Measurements from ENCODE around the gene ADARB2. TPM values are rescaled to one million over a fixed set of nuclear protein-coding genes. Genes with fewer than 3 reads are reported as not detected.

The ADARB2 gene
- total and polyA plus RNA-seq, 10 of the 15 experiments (the other 5 are each of a cell fraction or from before 2014, with no cell fraction given): 0.02 to 4.1 (median 0.76) TPM

GRCh38 chr10:1270490-1270889 is 466.8 kb downstream of the ADARB2 start:
- intact Hi-C loops (cut with micrococcal nuclease; ENCODE audit: unreplicated experiment): no loop called here
- Histone ChIP-seq H3K79me2 (ENCODE audit: control insufficient read depth, insufficient read depth, low read length) (no peaks in the 10 kb centered on the region), H2AFZ (ENCODE audit: control insufficient read depth, low read depth, low read length) (no peak overlapping the region), H3K27me3 (replicated peaks in 1 of 2; ENCODE audit: control insufficient read depth in 2 of 2, insufficient read depth in 2 of 2, low read length in 1 of 2) (no peaks in the 10 kb centered on the region), H3K4me2 (ENCODE audit: control insufficient read depth, insufficient read depth) (no peak overlapping the region), H4K20me1 (ENCODE audit: control insufficient read depth, insufficient read depth) (no peaks in the 10 kb centered on the region), H3K4me3 (no peak overlapping the region), H3K9ac (ENCODE audit: control insufficient read depth, insufficient read depth, low read length) (no peak overlapping the region), H3K4me1 (ENCODE audit: control insufficient read depth, insufficient read depth, low read length) (no peaks in the 10 kb centered on the region), H3K27ac (ENCODE audit: control insufficient read depth, insufficient read depth) (no peak overlapping the region), H3K9me3 (replicated peaks; ENCODE audit: control insufficient read depth, insufficient read depth, low read length) (no peaks in the 10 kb centered on the region), H3K36me3 (ENCODE audit: control insufficient read depth in 2 of 2, insufficient read depth in 2 of 2, low read length in 1 of 2) (no peaks in the 10 kb centered on the region)
- TF ChIP-seq, protein P1, sequence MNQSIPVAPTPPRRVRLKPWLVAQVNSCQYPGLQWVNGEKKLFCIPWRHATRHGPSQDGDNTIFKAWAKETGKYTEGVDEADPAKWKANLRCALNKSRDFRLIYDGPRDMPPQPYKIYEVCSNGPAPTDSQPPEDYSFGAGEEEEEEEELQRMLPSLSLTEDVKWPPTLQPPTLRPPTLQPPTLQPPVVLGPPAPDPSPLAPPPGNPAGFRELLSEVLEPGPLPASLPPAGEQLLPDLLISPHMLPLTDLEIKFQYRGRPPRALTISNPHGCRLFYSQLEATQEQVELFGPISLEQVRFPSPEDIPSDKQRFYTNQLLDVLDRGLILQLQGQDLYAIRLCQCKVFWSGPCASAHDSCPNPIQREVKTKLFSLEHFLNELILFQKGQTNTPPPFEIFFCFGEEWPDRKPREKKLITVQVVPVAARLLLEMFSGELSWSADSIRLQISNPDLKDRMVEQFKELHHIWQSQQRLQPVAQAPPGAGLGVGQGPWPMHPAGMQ (IDR thresholded peaks at IDR 0.05; ENCODE audit: borderline replicate concordance): no peak
- no peak for TF ChIP-seq CREM (IDR thresholded peaks at IDR 0.05; ENCODE audit: low read depth)
- no peak for TF ChIP-seq IKZF2 (IDR thresholded peaks at IDR 0.05)
- TF ChIP-seq SPI1 (IDR thresholded peaks at IDR 0.05; ENCODE audit: borderline replicate concordance, insufficient read depth, low read depth, low read length): no peak
- no peak for TF ChIP-seq FOXM1 (IDR thresholded peaks at IDR 0.05; ENCODE audit: low read depth, low read length)
- FAIRE-seq (no peak), DNase-seq (ENCODE audit: low read depth, low spot score) (no peak), ATAC-seq (no peak)
- ChIA-PET RAD21 (ENCODE audit: unreplicated experiment) (no interaction called here), POLR2A (no interaction called here), CTCF (no interaction called here), SMC1A (ENCODE audit: uncharacterized antibody, unreplicated experiment) (no interaction called here)
- in situ Hi-C loops (cut with MboI): no loop called here
- no TSS peak for BruUV-seq (replicated peaks)
- WGBS (ENCODE audit: insufficient coverage, insufficient replicate concordance, low lambda C conversion rate, missing lambda C conversion rate): 8% methylated on average over 9 of the region's 9 CpGs

DNA sequence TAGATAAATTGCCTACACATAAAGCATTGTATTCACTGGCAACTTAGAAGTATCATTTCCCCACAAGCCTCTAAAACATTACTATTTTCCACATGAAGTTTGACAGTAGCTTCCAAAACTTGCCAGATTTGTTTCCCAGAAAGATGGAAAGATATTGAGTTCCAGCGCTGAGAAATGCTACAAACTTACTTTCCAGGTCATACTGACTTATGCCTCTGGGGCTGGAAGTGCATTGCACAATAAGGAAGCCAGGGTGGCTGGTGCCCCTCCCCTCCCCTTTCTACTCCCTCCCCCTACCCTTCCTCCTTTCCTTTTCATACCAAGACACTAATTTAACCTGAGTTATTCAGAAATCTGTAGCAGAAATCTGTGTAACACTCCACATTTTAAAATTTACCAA is 468.5 kb downstream of the ADARB2 start:
- H3K36me3 ChIP-seq (ENCODE audit: control insufficient read depth in 2 of 2, insufficient read depth in 2 of 2, low read length in 1 of 2): no peaks in the 10 kb centered on the region
- intact Hi-C loops (cut with micrococcal nuclease; ENCODE audit: unreplicated experiment): no loop called here
- H3K27ac ChIP-seq (ENCODE audit: control insufficient read depth, insufficient read depth): no peak overlapping the region
- H4K20me1 ChIP-seq (ENCODE audit: control insufficient read depth, insufficient read depth): no peaks in the 10 kb centered on the region
- H3K4me1 ChIP-seq (ENCODE audit: control insufficient read depth, insufficient read depth, low read length): no peaks in the 10 kb centered on the region
- ChIA-PET CTCF (no interaction called here), RAD21 (ENCODE audit: unreplicated experiment) (no interaction called here), POLR2A (no interaction called here), SMC1A (ENCODE audit: uncharacterized antibody, unreplicated experiment) (no interaction called here)
- in situ Hi-C loops (cut with MboI): no loop called here
- H3K4me2 ChIP-seq (ENCODE audit: control insufficient read depth, insufficient read depth): no peak overlapping the region
- no peak overlapping the region for H3K4me3 ChIP-seq
- no peaks in the 10 kb centered on the region for H3K27me3 ChIP-seq (replicated peaks in 1 of 2; ENCODE audit: control insufficient read depth in 2 of 2, insufficient read depth in 2 of 2, low read length in 1 of 2)
- no peak for DNase-seq (ENCODE audit: low read depth, low spot score)
- no peaks in the 10 kb centered on the region for H3K79me2 ChIP-seq (ENCODE audit: control insufficient read depth, insufficient read depth, low read length)
- no TSS peak for BruUV-seq (replicated peaks)
- ATAC-seq: no peak
- H3K9me3 ChIP-seq (replicated peaks; ENCODE audit: control insufficient read depth, insufficient read depth, low read length): no peaks in the 10 kb centered on the region
- no peak for FAIRE-seq
- H2AFZ ChIP-seq (ENCODE audit: control insufficient read depth, low read depth, low read length): no peak overlapping the region
- WGBS (ENCODE audit: insufficient coverage, insufficient replicate concordance, low lambda C conversion rate, missing lambda C conversion rate): 0% methylated on average over 1 of the region's 1 CpG
- TF ChIP-seq CHD2 (IDR thresholded peaks at IDR 0.05; ENCODE audit: borderline replicate concordance, low read depth, low read length) (no peak), YBX1 (IDR thresholded peaks at IDR 0.05) (no peak), MEF2B (IDR thresholded peaks at IDR 0.05; ENCODE audit: partially characterized antibody, poor library complexity, severe bottlenecking) (no peak), NR2F1 (conservative IDR thresholded peaks at IDR 0.05) (no peak), HSF1 (IDR thresholded peaks at IDR 0.05; ENCODE audit: low read depth, low read length) (no peak), SMAD1 (IDR thresholded peaks at IDR 0.05; ENCODE audit: low read depth, partially characterized antibody) (no peak), NRF1 (conservative IDR thresholded peaks at IDR 0.05; ENCODE audit: low read depth, low read length) (no peak)
- no peak overlapping the region for H3K9ac ChIP-seq (ENCODE audit: control insufficient read depth, insufficient read depth, low read length)

Measured in GM12878 (cell line).